HG03060 (cell line): ENCODE results near the gene RFPL3.
"Not testable (repeated sequence)": the region's sequence is repeated elsewhere in the genome, so short reads cannot be mapped to it uniquely, and the experiment has no call there.

Source experiments
- ATAC-seq: cut with Tn5 transposase; IDR thresholded peaks from one replicate; pipeline ENCODE4 v1.9.1; 2021; ENCODE audit warnings: low read depth, moderate number of reproducible peaks; ENCODE audit not compliant: unreplicated experiment

RFPL3 gene

GRCh38 chr22:32357567-32357966 is at the start of gene RFPL3:
Gene RFPL3, plus strand, starts transcription at chr22:32357867. Its CDS starts 205 bp downstream, at chr22:32358072.
- not testable (repeated sequence) for ATAC-seq

- no peak for ATAC-seq
Measured at GRCh38 chr22:32308191-32308590, 49.5 kb upstream of the RFPL3 start.

GRCh38 chr22:32308934-32309333 is 48.7 kb upstream of the RFPL3 start:
- ATAC-seq = no peak

- ATAC-seq = no peak
Measured at GRCh38 chr22:32309585-32310251, 47.9 kb upstream of the RFPL3 start.

- ATAC-seq = no peak
Measured at GRCh38 chr22:32310777-32311176, 46.9 kb upstream of the RFPL3 start.

GRCh38 chr22:32311551-32312071 is 46.1 kb upstream of the RFPL3 start:
- no peak for ATAC-seq

- ATAC-seq = no peak
Measured at GRCh38 chr22:32312748-32313147, 44.9 kb upstream of the RFPL3 start.

- ATAC-seq = no peak
Measured at GRCh38 chr22:32313532-32313931, 44.1 kb upstream of the RFPL3 start.

GRCh38 chr22:32317524-32317923 is 40.1 kb upstream of the RFPL3 start:
- ATAC-seq = no peak

- no peak for ATAC-seq
Measured at GRCh38 chr22:32318361-32318760, 39.3 kb upstream of the RFPL3 start.

- no peak for ATAC-seq
Measured at GRCh38 chr22:32319861-32320406, 37.7 kb upstream of the RFPL3 start.

- no peak for ATAC-seq
Measured at GRCh38 chr22:32322986-32323385, 34.7 kb upstream of the RFPL3 start.

GRCh38 chr22:32323513-32324164 is 34.0 kb upstream of the RFPL3 start:
- ATAC-seq = no peak

GRCh38 chr22:32324505-32325415 is 32.9 kb upstream of the RFPL3 start:
- ATAC-seq = no peak

- no peak for ATAC-seq
Measured at GRCh38 chr22:32325416-32325801, 32.3 kb upstream of the RFPL3 start.

GRCh38 chr22:32325811-32326237 is 31.8 kb upstream of the RFPL3 start:
- no peak for ATAC-seq

GRCh38 chr22:32326647-32327046 is 31.0 kb upstream of the RFPL3 start:
- no peak for ATAC-seq

- ATAC-seq = no peak
Measured at GRCh38 chr22:32327066-32327465, 30.6 kb upstream of the RFPL3 start.

- ATAC-seq = no peak
Measured at GRCh38 chr22:32327596-32328171, 30.0 kb upstream of the RFPL3 start.
